GM23338 (cell line): ENCODE data around the gene NKX3-2. TPM values are rescaled to one million over a fixed set of nuclear protein-coding genes. Genes with fewer than 3 reads are reported as not detected.

Experiments
- ATAC-seq: fragments of 200-7000 bp; cut with Tn5 transposase; 3 replicates; pipeline ENCODE4 v1.9.1; 2020
- DNase-seq: peaks from one replicate; pipeline ENCODE4 v3.0.0-alpha.2; 2015; ENCODE audit warnings: low spot score
- H2AFZ ChIP-seq: fragments of 200-600 bp; sonication (generic); 2 replicates; pipeline ENCODE4 v1.8.0; 2016; ENCODE audit warnings: antibody characterized with exemption, mild to moderate bottlenecking, moderate library complexity
- H3F3A ChIP-seq: fragments of 200-600 bp; sonication (generic); replicated peaks from 2 replicates; pipeline ENCODE4 v1.8.0; 2017; ENCODE audit warnings: antibody characterized with exemption, mixed run types, low read depth
- H3K27ac ChIP-seq: fragments of 200-600 bp; sonication (generic); 2 replicates; pipeline ENCODE4 v1.6.1; 2016; ENCODE audit warnings: low read depth
- H3K27me3 ChIP-seq: fragments of 200-600 bp; sonication (generic); 2 replicates; pipeline ENCODE4 v1.8.0; 2016; ENCODE audit warnings: mild to moderate bottlenecking, mixed run types, moderate library complexity; ENCODE audit not compliant: insufficient read depth
- H3K36me3 ChIP-seq: fragments of 200-600 bp; sonication (generic); 2 replicates; pipeline ENCODE4 v1.8.0; 2016; ENCODE audit warnings: mild to moderate bottlenecking; ENCODE audit not compliant: insufficient read depth
- H3K4me1 ChIP-seq: fragments of 200-600 bp; sonication (generic); 2 replicates; pipeline ENCODE4 v1.8.0; 2016; ENCODE audit warnings: mild to moderate bottlenecking, moderate library complexity; ENCODE audit not compliant: insufficient read depth
- H3K4me2 ChIP-seq: fragments of 200-600 bp; sonication (generic); 2 replicates; pipeline ENCODE4 v1.7.1; 2017; ENCODE audit warnings: mixed run types
- H3K4me3 ChIP-seq: fragments of 200-600 bp; sonication (generic); 2 replicates; pipeline ENCODE4 v1.6.1; 2016; ENCODE audit warnings: mixed run types
- H3K79me2 ChIP-seq: fragments of 200-600 bp; sonication (generic); replicated peaks from 2 replicates; pipeline ENCODE4 v1.8.0; 2017; ENCODE audit warnings: mild to moderate bottlenecking; ENCODE audit not compliant: insufficient read depth
- H3K9me2 ChIP-seq: fragments of 200-600 bp; sonication (generic); 2 replicates; pipeline ENCODE4 v1.8.0; 2017; ENCODE audit not compliant: insufficient read depth
- H4K20me1 ChIP-seq: fragments of 200-600 bp; sonication (generic); replicated peaks from 2 replicates; pipeline ENCODE4 v1.8.0; 2017; ENCODE audit warnings: mild to moderate bottlenecking; ENCODE audit not compliant: insufficient read depth
- H3K27ac Mint-ChIP-seq: 2 replicates; pipeline ENCODE4 v1.8.0; 2020; ENCODE audit warnings: inconsistent platforms, mild to moderate bottlenecking, moderate library complexity, mixed read lengths
- H3K27me3 Mint-ChIP-seq: 3 replicates; pipeline ENCODE4 v1.8.0; 2022; ENCODE audit warnings: low read depth, mild to moderate bottlenecking, moderate library complexity, mixed read lengths, inconsistent platforms; ENCODE audit not compliant: insufficient read depth, poor library complexity
- H3K36me3 Mint-ChIP-seq: 3 replicates; pipeline ENCODE4 v1.8.0; 2021; ENCODE audit warnings: low read depth, mild to moderate bottlenecking, inconsistent platforms, moderate library complexity, mixed read lengths
- H3K4me1 Mint-ChIP-seq: 3 replicates; pipeline ENCODE4 v1.8.0; 2020; ENCODE audit warnings: mild to moderate bottlenecking, inconsistent platforms, mixed read lengths
- H3K4me3 Mint-ChIP-seq: 3 replicates; pipeline ENCODE4 v1.8.0; 2021; ENCODE audit warnings: moderate library complexity, mild to moderate bottlenecking, inconsistent platforms, mixed read lengths
- H3K9me3 Mint-ChIP-seq: 3 replicates; pipeline ENCODE4 v1.8.0; 2020; ENCODE audit warnings: moderate library complexity, mild to moderate bottlenecking, inconsistent platforms, mixed read lengths
- CREB1 ChIP-seq: fragments of 250-450 bp; sonication (Bioruptor Pico); IDR thresholded peaks from 2 replicates; pipeline ENCODE4 v1.5.0; 2020; ENCODE audit warnings: low read depth, mild to moderate bottlenecking, moderate library complexity
- ETS1 ChIP-seq: IDR thresholded peaks from 2 replicates; pipeline ENCODE4 v1.6.1; 2016; ENCODE audit warnings: antibody characterized with exemption
- EZH2 ChIP-seq: fragments of 200-600 bp; sonication (generic); IDR thresholded peaks from one replicate; pipeline ENCODE4 v1.8.0; 2017; ENCODE audit warnings: antibody characterized with exemption, mild to moderate bottlenecking, low read depth; ENCODE audit not compliant: unreplicated experiment
- EZH2phosphoT487 ChIP-seq: fragments of 200-600 bp; sonication (generic); IDR thresholded peaks from one replicate; pipeline ENCODE4 v1.8.1; 2018; ENCODE audit warnings: antibody characterized with exemption; ENCODE audit not compliant: unreplicated experiment
- JUNB ChIP-seq: IDR thresholded peaks from one replicate; pipeline ENCODE4 v1.6.1; 2016; ENCODE audit warnings: antibody characterized with exemption; ENCODE audit not compliant: unreplicated experiment
- NANOG ChIP-seq: IDR thresholded peaks from 2 replicates; pipeline ENCODE4 v1.6.1; 2016; ENCODE audit warnings: antibody characterized with exemption, borderline replicate concordance
- POLR2AphosphoS5 ChIP-seq: IDR thresholded peaks from 2 replicates; pipeline ENCODE4 v1.6.1; 2016; ENCODE audit warnings: antibody characterized with exemption, low read depth
- STAT1 ChIP-seq: IDR thresholded peaks from one replicate; pipeline ENCODE4 v1.6.1; 2016; ENCODE audit warnings: antibody characterized with exemption; ENCODE audit not compliant: unreplicated experiment
- ZNF114 ChIP-seq: fragments of 250-450 bp; sonication (Bioruptor Pico); IDR thresholded peaks from 2 replicates; pipeline ENCODE4 v1.5.0; 2020; ENCODE audit warnings: mild to moderate bottlenecking, moderate library complexity
- ZNF331 ChIP-seq: fragments of 250-450 bp; sonication (Bioruptor Pico); IDR thresholded peaks from 2 replicates; pipeline ENCODE4 v1.5.0; 2020; ENCODE audit warnings: low read depth, mild to moderate bottlenecking, moderate library complexity
- ZNF462 ChIP-seq: fragments of 250-450 bp; sonication (Bioruptor Pico); IDR thresholded peaks from 2 replicates; pipeline ENCODE4 v1.5.0; 2020; ENCODE audit warnings: mild to moderate bottlenecking, moderate library complexity
- polyA plus RNA-seq: library from polyadenylated mRNA; unstranded; fragments of >200 nt; fragmentation: Nextera tagmentation; extraction: Ambion mirVana; gene quantifications from 2 replicates; pipeline ENCODE4 v1.2.1, GENCODE V29; 2016
- total RNA-seq: library from RNA; depleted of rRNA; stranded (reverse); fragments of >200 nt; shearing (Covaris generic); gene quantifications from 2 replicates; pipeline ENCODE4 v1.2.3, GENCODE V29; 2014
- TF ChIP-seq, protein P1 (sequence below): IDR thresholded peaks from one replicate; pipeline ENCODE4 v1.6.1; 2018; ENCODE audit warnings: antibody characterized with exemption; ENCODE audit not compliant: unreplicated experiment
- TF ChIP-seq, protein P2 (sequence below), 2 experiments: fragments of 200-600 bp in 1 of 2; sonication (generic) in 1 of 2; conservative IDR thresholded peaks; 2 replicates each; pipeline versions ENCODE4 v1.5.1 to v1.6.1; 2016 to 2017; ENCODE audit warnings: antibody characterized with exemption in 2 of 2, low read depth in 2 of 2, mild to moderate bottlenecking in 2 of 2, moderate library complexity in 1 of 2

NKX3-2 gene
- total and polyA plus RNA-seq, 2 experiments from 2014 or later: 0.14 TPM; not detected in 1

DNA sequence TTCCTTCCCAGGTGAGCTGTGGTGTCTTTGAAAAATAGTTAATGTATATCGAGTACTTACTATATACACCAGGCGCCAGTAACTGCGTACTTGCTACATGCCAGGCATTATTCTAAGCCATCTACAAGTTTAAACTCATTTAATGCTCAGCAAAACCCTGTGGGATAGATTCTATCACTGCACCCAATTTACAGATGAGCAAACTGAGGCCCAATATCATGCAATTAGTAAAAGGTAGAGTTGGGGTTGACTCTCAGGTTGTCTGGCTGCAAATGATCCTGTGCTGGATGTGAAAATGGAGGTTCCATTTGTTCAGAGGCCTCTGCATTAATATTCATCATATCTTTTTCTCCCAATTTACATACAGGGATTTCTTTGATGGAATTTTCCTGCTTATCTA, 17.6 kb downstream of the NKX3-2 start:
- DNase-seq (no peak), ATAC-seq (no peak)
- H3K27me3 ChIP-seq: peaks cover 100% of the 10 kb centered on the region
- H3K9me2 ChIP-seq: no peaks in the 10 kb centered on the region
- Mint-ChIP-seq H3K27me3 (peaks cover 91% of the 10 kb centered on the region), H3K27ac (no peak overlapping the region), H3K9me3 (peaks cover 18% of the 10 kb centered on the region), H3K4me3 (no peak overlapping the region), H3K4me1 (peaks cover 45% of the 10 kb centered on the region), H3K36me3 (peaks cover 20% of the 10 kb centered on the region)
- no peak overlapping the region for H2AFZ ChIP-seq
- peaks cover 6% of the 10 kb centered on the region; the same call in 1 of the 2 replicates for H4K20me1 ChIP-seq
- no peak overlapping the region for H3K27ac ChIP-seq
- H3F3A ChIP-seq: peaks cover 42% of the 10 kb centered on the region
- no peaks in the 10 kb centered on the region for H3K36me3 ChIP-seq
- H3K4me1 ChIP-seq: peaks cover 76% of the 10 kb centered on the region
- no peak for TF ChIP-seq POLR2AphosphoS5
- TF ChIP-seq, protein P1, sequence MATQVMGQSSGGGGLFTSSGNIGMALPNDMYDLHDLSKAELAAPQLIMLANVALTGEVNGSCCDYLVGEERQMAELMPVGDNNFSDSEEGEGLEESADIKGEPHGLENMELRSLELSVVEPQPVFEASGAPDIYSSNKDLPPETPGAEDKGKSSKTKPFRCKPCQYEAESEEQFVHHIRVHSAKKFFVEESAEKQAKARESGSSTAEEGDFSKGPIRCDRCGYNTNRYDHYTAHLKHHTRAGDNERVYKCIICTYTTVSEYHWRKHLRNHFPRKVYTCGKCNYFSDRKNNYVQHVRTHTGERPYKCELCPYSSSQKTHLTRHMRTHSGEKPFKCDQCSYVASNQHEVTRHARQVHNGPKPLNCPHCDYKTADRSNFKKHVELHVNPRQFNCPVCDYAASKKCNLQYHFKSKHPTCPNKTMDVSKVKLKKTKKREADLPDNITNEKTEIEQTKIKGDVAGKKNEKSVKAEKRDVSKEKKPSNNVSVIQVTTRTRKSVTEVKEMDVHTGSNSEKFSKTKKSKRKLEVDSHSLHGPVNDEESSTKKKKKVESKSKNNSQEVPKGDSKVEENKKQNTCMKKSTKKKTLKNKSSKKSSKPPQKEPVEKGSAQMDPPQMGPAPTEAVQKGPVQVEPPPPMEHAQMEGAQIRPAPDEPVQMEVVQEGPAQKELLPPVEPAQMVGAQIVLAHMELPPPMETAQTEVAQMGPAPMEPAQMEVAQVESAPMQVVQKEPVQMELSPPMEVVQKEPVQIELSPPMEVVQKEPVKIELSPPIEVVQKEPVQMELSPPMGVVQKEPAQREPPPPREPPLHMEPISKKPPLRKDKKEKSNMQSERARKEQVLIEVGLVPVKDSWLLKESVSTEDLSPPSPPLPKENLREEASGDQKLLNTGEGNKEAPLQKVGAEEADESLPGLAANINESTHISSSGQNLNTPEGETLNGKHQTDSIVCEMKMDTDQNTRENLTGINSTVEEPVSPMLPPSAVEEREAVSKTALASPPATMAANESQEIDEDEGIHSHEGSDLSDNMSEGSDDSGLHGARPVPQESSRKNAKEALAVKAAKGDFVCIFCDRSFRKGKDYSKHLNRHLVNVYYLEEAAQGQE: no peak
- no peak for TF ChIP-seq EZH2phosphoT487
- no peak for TF ChIP-seq ZNF331 (CRISPR knock-in tag)
- no peak for TF ChIP-seq ZNF462 (CRISPR knock-in tag)
- no peak for TF ChIP-seq NANOG
- no peak for TF ChIP-seq EZH2
- TF ChIP-seq, protein P2, sequence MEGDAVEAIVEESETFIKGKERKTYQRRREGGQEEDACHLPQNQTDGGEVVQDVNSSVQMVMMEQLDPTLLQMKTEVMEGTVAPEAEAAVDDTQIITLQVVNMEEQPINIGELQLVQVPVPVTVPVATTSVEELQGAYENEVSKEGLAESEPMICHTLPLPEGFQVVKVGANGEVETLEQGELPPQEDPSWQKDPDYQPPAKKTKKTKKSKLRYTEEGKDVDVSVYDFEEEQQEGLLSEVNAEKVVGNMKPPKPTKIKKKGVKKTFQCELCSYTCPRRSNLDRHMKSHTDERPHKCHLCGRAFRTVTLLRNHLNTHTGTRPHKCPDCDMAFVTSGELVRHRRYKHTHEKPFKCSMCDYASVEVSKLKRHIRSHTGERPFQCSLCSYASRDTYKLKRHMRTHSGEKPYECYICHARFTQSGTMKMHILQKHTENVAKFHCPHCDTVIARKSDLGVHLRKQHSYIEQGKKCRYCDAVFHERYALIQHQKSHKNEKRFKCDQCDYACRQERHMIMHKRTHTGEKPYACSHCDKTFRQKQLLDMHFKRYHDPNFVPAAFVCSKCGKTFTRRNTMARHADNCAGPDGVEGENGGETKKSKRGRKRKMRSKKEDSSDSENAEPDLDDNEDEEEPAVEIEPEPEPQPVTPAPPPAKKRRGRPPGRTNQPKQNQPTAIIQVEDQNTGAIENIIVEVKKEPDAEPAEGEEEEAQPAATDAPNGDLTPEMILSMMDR (conservative IDR thresholded peaks at IDR 0.05; ENCODE audit: low read depth in 2 of 2): no peak
- no peak for TF ChIP-seq CREB1 (CRISPR knock-in tag)
- no peak for TF ChIP-seq STAT1
- TF ChIP-seq ZNF114: no peak
- TF ChIP-seq JUNB: no peak
- no peak for TF ChIP-seq ETS1
- H3K79me2 ChIP-seq: no peaks in the 10 kb centered on the region
- no peak overlapping the region for H3K4me3 ChIP-seq
- H3K4me2 ChIP-seq: 0 out of 2 replicates have a peak overlapping the region, but pooled peaks have one; percentile 69
